ENCODE results near the gene CACNG4. TPM values are rescaled to one million over a fixed set of nuclear protein-coding genes. Genes with fewer than 3 reads are reported as not detected.

The CACNG4 gene
- total RNA-seq, 3 donors from 2014 or later, result 0.07 to 0.47 (median 0.26) TPM

DNA sequence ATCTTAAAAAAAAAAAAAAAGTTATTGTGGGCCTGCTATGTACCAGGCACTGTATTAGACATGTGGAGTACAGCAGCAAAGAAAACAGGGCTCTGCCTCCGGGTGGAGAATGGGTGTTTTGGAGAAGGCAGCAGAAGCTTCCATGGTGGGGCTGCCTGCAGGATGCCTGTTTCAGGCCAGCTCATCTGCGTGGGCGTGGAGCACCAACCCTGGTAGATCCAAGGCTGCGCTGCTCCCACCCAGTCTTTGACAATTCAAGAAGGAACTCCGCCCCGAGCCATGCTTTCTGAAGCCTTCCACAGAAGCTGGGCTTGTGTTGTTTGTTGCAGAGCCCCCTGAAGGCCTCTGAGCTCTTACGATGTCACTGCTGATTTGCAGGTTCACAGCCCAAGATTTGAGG lies 56.7 kb downstream of the CACNG4 start:
- ATAC-seq, result no peak
- TF ChIP-seq, protein P1, sequence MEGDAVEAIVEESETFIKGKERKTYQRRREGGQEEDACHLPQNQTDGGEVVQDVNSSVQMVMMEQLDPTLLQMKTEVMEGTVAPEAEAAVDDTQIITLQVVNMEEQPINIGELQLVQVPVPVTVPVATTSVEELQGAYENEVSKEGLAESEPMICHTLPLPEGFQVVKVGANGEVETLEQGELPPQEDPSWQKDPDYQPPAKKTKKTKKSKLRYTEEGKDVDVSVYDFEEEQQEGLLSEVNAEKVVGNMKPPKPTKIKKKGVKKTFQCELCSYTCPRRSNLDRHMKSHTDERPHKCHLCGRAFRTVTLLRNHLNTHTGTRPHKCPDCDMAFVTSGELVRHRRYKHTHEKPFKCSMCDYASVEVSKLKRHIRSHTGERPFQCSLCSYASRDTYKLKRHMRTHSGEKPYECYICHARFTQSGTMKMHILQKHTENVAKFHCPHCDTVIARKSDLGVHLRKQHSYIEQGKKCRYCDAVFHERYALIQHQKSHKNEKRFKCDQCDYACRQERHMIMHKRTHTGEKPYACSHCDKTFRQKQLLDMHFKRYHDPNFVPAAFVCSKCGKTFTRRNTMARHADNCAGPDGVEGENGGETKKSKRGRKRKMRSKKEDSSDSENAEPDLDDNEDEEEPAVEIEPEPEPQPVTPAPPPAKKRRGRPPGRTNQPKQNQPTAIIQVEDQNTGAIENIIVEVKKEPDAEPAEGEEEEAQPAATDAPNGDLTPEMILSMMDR (IDR thresholded peaks at IDR 0.05), result no peak

DNA sequence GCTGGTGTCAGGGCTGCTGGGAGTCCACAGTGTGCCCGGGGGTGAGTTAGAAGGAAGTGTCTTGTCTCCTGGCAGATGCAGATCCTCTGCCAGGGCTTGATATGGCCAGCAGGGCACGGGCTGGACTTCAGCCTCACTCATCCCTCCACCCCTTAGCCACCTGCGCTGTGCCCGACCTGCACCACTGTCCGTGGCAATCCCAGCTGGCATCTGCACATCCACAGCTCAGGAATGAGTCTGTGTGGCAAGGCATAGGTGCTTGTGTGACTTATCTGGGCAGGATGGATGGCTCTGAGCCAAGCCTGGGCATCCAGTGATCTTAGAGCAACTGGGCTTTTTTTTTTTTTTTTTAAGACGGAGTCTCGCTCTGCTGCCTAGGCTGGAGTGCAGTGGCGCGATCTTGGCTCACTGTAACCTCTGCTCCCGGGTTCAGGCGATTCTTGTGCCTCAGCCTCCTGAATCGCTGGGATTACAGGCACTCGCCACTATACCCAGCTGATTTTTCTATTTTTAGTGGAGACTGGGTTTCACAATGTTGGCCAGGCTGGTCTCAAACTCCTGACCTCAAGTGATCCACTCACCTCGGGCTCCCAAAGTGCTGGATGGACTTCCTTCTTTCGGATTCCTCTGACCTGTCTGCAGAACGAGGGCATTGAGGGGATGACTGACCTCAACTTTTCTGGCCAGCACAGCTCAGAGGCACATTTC lies 57.4 kb downstream of the CACNG4 start:
- Histone ChIP-seq H3K9me3 (no peaks in the 10 kb centered on the region), H3K4me3 (no peak overlapping the region), H3K36me3 (ENCODE audit: low read depth) (no peaks in the 10 kb centered on the region), H3K4me1 (ENCODE audit: low read depth) (peaks cover 7% of the 10 kb centered on the region)
- intact Hi-C loops (cut with DNase I, micrococcal nuclease), result no loop called here
- TF ChIP-seq, protein P1 (IDR thresholded peaks at IDR 0.05), result no peak
- DNase-seq (no peak), ATAC-seq (no peak)

More for the DNA sequence above, 56.7 kb downstream of the CACNG4 start:
- no peak overlapping the region for H3K4me3 ChIP-seq
- no peaks in the 10 kb centered on the region for H3K36me3 ChIP-seq (ENCODE audit: low read depth)
- no peak for DNase-seq
- H3K4me1 ChIP-seq (ENCODE audit: low read depth), result peaks cover 7% of the 10 kb centered on the region
- no peaks in the 10 kb centered on the region for H3K9me3 ChIP-seq
- intact Hi-C loops (cut with DNase I, micrococcal nuclease), result no loop called here

DNA sequence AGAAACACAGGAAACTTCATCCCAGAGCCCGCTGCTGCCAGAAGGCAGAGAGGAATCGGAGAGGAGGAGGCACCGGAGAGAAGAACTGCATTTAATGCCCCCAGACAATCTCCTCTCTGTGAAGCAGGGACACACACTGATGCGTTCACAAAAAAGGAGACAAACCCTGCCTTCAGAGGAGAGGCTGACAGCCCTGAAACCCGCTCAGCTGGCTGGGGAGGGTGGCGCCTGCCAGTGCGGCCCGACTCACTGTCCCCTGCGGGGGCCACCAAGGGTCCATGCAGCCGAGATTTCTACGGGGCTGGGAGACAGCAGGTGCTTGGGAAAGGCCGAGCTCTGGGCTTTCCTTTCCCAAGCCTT lies 57.9 kb downstream of the CACNG4 start:
- TF ChIP-seq, protein P1 (IDR thresholded peaks at IDR 0.05), result no peak
- Histone ChIP-seq H3K36me3 (ENCODE audit: low read depth) (no peaks in the 10 kb centered on the region), H3K4me1 (ENCODE audit: low read depth) (peaks cover 7% of the 10 kb centered on the region), H3K9me3 (no peaks in the 10 kb centered on the region), H3K4me3 (no peak overlapping the region)
- ATAC-seq (no peak), DNase-seq (peak in 1 of 3 donors; percentile 34)
- intact Hi-C loops (cut with DNase I, micrococcal nuclease), result no loop called here

DNA sequence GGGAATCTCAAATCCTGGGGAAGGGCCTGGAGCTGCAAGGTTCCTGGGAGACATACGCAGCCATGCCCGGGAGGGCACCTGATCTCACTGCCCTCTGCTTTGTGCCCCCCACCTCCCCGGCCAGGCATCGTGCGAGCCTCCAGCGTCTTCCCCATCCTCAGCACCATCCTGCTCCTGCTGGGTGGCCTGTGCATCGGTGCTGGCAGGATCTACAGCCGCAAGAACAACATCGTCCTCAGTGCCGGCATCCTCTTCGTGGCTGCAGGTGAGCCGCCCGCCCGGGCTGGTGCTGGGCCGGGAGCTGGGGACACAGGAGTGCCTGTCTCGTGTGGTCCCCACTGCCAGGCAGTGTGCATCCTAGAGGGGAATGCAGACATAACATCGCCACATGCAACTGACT lies 60.2 kb downstream of the CACNG4 start:
- peaks cover 7% of the 10 kb centered on the region for H3K4me1 ChIP-seq (ENCODE audit: low read depth)
- TF ChIP-seq, protein P1 (IDR thresholded peaks at IDR 0.05), result no peak
- H3K4me3 ChIP-seq, result no peak overlapping the region
- ATAC-seq (peak; percentile 2), DNase-seq (no peak)
- H3K9me3 ChIP-seq, result no peaks in the 10 kb centered on the region
- intact Hi-C loops (cut with DNase I, micrococcal nuclease), result no loop called here
- no peaks in the 10 kb centered on the region for H3K36me3 ChIP-seq (ENCODE audit: low read depth)

DNA sequence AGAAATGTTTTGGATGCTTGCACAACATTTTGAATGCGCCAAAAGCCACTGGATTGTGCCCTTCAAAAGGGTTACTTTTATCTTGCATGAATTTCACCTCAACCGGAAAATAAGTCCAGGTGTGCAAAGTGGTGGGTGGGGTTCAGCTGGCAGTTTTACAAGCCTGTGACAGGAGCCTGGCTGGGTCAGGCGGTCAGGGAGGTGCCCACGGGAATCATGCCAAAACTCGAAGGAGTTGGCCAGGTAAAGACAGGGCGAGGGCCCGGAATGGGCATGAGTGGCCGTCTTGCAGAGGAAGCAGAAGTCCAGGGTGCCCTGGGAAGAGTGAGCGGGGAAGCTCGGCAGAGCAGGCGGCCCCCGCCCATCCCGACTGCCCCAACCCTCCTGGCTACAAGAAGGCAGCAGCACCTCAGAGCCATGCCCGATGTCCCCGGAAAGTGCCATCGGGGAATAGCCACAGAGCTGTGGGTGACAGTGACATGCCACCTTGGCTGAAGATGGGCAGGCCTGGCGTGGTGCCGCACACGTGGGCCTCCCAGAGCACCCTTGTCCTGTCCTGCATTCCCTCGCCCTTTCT lies 60.8 kb downstream of the CACNG4 start:
- ATAC-seq, result peak; percentile 93
- DNase-seq, result peak; percentile 90 to 91 (median 90)
- Histone ChIP-seq H3K9me3 (no peaks in the 10 kb centered on the region), H3K36me3 (ENCODE audit: low read depth) (no peaks in the 10 kb centered on the region), H3K4me3 (no peak overlapping the region), H3K4me1 (ENCODE audit: low read depth) (peaks cover 7% of the 10 kb centered on the region)
- TF ChIP-seq, protein P1 (IDR thresholded peaks at IDR 0.05), result no peak
- intact Hi-C loops (cut with DNase I, micrococcal nuclease), result no loop called here

Data from mucosa of descending colon (tissue), 3 donors.